ENCODE results near the gene CTTNBP2NL.
"Not testable (repeated sequence)": the region's sequence is repeated elsewhere in the genome, so short reads cannot be mapped to it uniquely, and the experiment has no call there.

Gene CTTNBP2NL

DNA sequence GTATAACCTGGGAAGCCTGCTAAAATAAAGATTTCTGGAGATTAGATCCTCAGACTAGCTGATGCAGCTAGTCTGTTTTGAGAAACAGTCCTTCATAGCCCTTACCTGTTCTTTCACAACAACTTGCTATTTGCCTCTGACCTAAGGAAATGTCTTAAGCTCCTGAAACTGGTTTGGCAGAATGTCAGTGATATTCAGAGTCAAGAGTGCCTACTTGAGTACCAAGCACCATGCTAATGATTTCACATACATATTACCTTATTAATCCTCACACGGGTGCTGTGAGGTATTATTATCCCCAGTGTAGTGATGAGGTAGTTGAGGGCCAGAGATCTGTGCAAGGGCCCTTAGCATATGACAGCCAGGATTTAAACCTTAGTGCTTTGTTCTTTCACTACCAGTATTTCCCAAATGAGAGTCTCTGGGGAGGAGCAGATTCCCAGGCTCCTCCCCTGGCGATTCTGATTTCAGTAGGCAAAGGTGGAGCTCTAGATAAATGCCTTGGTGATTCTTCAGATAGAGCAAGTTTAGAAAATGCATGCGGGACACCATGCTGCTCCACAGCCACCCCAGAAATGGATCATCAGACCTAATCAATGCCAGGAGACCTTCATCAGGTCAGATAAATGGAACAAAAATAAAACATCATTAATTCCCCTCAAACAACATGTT is 65.3 kb downstream of the CTTNBP2NL start:
- DNase-seq (ENCODE audit: low read depth in 2 of 2), result no peak

GRCh38 chr1:112462953-112463279 is 66.9 kb downstream of the CTTNBP2NL start:
- no peak for DNase-seq (ENCODE audit: low read depth in 2 of 2)

DNA sequence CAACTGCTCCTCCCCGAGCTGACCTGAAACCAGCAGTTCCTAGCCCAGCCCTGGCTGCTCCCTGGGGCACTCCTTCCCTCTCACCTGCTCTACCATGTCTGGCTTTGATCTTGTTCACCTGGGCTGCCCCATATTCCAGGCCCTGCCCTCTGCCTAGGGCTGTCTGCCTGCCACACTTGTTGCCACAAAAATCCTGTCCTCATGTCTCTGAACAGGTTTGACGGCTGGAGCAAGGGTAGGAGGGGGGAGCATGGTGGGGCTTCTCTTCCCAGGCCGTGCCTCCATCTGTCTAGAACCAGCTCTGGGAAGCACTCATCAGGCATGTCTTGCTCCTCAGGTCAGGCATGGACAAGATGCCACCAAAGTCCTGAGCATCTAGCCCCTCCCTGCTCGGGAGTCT is 68.5 kb downstream of the CTTNBP2NL start:
- no peak for DNase-seq (ENCODE audit: low read depth in 2 of 2)

DNA sequence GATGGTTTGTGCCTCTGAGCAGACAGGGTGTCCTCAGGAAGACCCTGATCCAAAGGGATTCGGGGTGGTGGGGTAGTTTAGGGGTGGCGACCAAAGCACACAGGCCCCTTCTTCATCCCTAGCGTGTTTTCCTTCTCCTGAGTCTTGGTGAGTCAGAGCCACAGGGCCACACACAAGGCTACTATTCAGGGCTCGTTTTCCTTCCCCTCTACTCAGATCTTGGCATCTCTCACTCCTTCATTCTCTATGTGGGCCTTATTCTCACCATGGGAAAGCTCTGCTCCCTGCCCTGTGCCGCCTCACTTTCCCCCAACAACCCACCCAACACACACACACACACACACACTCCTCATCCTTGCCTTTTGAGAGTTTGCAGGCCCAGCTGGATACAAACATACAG is 69.1 kb downstream of the CTTNBP2NL start:
- no peak for DNase-seq (ENCODE audit: low read depth in 2 of 2)

GRCh38 chr1:112466078-112466660 is 70.2 kb downstream of the CTTNBP2NL start:
- DNase-seq (ENCODE audit: low read depth in 2 of 2), result peak; percentile 74 to 75

DNA sequence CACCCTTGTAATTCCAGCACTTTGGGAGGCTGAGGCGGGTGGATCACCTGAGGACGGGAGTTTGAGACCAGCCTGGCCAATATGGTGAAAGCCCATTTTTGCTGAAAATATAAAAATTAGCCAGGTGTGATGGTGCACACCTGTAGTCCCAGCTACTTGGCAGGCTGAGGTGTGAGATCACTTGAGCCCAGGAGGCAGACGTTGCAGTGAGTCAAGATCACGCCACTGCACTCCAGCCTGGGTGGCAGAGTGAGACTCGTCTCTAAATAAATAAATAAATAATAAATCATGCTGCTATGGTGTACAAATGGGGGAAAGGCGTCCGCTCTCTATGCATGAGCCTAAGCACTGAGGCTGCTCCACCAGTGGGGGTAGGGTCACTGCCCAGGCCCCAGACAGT is 74.3 kb downstream of the CTTNBP2NL start:
- not testable (repeated sequence) for DNase-seq (ENCODE audit: low read depth in 2 of 2)

GRCh38 chr1:112470966-112471365 is 75.0 kb downstream of the CTTNBP2NL start:
- no peak for DNase-seq (ENCODE audit: low read depth in 2 of 2)

GRCh38 chr1:112472142-112472541 is 76.1 kb downstream of the CTTNBP2NL start:
- DNase-seq (ENCODE audit: low read depth in 2 of 2), result no peak

DNA sequence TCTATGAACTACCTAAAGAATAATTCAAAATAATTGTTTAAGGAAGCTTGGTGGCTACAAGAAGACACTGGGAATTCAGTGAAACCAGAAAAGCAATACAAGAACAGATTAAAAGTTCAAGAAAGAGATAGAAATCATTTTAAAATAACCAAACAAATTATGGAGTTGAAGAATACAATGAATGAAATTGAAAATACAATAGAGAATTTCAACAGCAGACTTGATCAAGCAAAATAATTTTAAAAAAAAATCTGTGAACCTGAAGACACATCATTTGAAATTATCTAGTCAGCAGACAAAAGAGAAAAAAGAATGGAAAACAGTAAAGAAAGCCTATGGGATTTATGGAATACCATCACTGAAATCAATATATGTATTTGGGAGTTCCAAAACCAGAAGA is 81.5 kb downstream of the CTTNBP2NL start:
- DNase-seq (ENCODE audit: low read depth in 2 of 2), result no peak

DNA sequence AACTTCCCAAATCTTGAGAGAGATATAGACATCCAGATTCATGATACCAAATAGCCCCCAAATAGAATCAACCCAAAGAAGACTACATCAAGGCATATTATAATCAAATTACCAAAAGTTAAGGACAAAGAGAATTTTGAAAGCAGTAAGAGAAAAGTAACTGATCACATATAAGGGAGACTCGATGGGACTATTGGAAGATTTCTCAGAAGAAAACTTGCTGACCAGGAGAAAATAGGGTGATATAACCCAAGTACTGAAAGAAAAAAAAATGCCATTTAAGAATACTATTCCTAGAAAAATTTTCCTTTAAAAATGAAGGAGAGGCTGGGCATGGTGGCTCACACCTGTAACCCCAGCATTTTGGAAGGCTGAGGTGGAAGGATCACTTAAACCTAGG is 82.3 kb downstream of the CTTNBP2NL start:
- DNase-seq (ENCODE audit: low read depth in 2 of 2), result no peak

- not testable (repeated sequence) for DNase-seq (ENCODE audit: low read depth in 2 of 2)
Observed at GRCh38 chr1:112486063-112486462, 90.0 kb downstream of the CTTNBP2NL start.

- DNase-seq (ENCODE audit: low read depth in 2 of 2), result not testable (repeated sequence)
Observed at GRCh38 chr1:112487686-112488085, 91.7 kb downstream of the CTTNBP2NL start.

DNA sequence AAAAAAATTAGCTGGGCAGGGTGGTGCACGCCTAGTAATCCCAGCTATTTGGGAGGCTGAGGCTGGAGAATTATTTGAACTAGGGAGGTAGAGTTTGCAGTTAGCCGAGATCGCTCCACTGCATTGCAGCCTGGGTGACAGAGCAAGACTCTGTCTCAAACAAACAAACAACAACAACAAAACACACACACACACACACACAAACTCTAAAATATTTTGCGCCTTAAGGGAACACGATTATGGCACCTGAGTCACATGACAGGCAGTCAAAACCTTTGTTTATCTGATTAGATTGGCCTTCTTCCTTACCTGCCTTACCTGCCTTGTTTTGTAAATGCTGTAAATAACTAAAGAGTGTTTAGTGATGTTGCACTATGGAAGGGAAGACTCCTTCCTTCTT is 92.1 kb downstream of the CTTNBP2NL start:
- no peak for DNase-seq (ENCODE audit: low read depth in 2 of 2)

- no peak for DNase-seq (ENCODE audit: low read depth in 2 of 2)
Observed at GRCh38 chr1:112492076-112492475, 96.1 kb downstream of the CTTNBP2NL start.

GRCh38 chr1:112493351-112493750 is 97.3 kb downstream of the CTTNBP2NL start:
- no peak for DNase-seq (ENCODE audit: low read depth in 2 of 2)

- no peak for DNase-seq (ENCODE audit: low read depth in 2 of 2)
Observed at GRCh38 chr1:112496290-112496689, 100.3 kb downstream of the CTTNBP2NL start.

DNA sequence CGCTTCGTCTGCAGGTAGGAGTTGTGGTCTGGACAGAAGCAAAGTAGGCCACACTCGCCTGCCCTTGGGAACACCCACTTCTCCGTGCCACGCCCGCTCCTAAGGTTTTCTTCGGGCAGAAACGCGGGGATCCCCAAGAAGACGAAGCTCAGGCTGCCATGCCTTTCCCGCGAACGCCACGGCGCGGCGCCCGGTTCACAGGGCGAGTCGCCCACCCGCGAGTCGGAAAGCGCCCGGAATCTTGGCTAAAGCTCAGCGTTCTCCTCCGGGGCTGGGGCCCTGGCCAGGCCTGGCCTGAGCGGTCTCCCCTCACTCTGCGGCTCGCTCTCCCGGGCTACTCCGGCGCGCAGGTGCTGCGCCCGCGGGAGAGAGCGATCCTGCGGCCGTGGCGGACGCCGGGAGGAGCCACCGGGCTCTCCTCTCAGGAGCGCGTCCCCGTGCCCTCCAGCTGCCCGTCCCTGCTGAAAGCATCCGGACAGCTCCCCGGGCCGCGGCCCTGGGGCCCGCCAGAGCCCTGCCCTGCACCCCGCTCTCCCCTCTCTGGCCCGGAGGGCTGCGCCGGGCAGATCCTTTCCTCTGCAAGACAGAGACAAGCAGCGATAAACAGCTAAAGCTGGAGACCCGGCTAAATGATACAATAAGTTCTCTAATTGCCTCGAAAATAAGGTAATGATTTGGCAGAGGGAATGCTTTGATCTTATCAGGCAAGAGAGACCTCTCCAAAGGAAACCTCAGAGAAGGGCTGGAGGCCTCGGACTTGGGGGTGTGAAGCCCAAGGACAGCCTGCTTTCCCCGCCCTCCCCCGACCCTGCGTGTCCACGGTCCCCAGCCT is 106.0 kb downstream of the CTTNBP2NL start:
- DNase-seq (ENCODE audit: low read depth in 2 of 2), result peak in 1 of 2 donors; percentile 41

- DNase-seq (ENCODE audit: low read depth in 2 of 2), result no peak
Observed at GRCh38 chr1:112502826-112503225, 106.8 kb downstream of the CTTNBP2NL start.

DNA sequence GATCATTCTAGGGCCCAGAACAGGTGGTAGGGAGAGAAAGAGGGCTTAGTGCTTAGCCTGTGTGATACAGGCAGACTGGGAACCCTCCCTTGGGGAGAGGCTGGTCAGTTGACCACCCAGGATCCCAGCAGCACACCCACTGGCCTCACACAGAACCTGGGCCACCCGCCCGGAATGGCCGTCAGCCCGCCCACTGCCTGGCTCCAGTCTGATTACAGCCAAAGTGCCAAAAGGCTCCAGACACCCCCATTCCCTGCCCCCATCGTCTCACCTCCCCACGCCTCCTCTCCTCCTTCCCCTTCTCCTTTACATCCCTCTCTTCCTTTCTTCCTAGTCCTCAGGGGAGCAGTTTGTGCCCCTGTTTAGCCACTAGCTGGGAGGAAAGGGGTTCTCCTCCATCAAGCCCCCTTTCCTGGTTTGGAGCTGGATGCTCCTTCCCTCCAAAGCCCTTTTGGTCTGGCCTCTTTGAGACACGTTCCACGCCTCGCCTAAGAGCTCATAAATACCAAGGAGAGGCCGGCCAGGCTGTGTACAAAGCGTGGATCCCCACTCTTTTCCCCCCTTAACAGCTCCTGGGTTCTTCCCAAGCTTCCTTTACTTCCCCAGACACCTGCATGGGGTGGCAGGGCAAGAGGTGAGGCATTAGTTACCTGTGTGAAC is 108.1 kb downstream of the CTTNBP2NL start:
- DNase-seq (ENCODE audit: low read depth in 2 of 2), result no peak

DNA sequence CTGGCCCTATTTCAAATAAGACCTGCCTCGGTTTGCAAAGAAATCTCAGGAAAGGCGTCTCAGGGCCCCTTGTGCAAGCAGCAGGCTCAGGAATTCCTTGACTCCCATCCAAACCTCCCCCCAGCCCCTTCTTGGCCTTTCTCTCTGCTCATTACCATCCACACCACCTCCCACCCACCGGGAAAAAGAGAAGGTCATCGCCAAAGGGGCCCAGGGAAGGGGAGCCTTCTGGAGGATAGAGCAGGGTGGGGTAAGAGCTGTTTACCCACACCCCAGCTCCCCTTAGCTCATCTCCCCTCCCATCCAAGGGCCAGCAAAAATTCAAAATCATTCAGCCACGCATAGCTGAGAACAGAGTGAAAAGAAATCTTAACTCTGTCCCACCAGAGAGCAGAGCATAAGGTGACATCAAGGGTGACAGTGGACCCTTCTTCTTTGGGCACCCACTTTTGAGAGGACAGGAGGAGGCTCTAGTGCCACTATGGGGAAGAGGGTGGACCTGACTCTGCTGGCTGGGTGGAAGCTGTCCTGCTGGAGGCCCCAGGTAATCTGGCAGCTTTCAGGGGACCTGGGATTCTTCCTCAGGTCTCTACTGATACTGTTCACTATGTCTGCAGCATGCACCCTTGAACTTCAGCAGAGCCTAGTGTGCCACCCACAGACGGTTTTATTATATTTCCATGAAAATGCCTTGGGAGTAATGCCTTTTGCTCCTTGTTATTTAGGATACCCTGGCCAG is 108.8 kb downstream of the CTTNBP2NL start:
- no peak for DNase-seq (ENCODE audit: low read depth in 2 of 2)

GRCh38 chr1:112505400-112505785 is 109.4 kb downstream of the CTTNBP2NL start:
- DNase-seq (ENCODE audit: low read depth in 2 of 2), result no peak

DNA sequence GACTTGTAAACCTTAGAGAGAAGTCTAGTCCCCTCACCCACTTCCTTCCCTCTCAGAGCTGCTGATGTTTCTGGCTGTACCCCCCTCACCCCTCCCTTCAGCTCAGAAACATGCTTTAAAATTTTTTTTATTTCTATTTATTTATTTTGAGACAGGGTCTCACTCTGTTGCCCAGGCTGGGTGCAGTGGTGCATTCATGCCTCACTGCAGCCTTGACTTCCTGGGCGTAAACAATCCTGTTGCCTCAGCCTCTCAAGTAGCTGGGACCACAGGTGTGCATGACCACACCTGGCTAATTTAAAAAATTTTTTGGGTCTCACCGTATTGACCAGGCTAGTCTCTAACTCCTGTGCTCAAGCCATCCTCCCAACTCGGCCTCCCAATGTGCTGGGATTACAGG is 109.9 kb downstream of the CTTNBP2NL start:
- DNase-seq (ENCODE audit: low read depth in 2 of 2), result no peak
